ENCODE results near the gene ARHGAP23.

GRCh38 chr17:38507436-38507835, 79.2 kb downstream of the ARHGAP23 start:
- TF ChIP-seq CTCF (conservative IDR thresholded peaks at IDR 0.05 in 1 of 2, IDR thresholded peaks at IDR 0.05 in 1 of 2; ENCODE audit: low read depth in 1 of 2, low read length in 2 of 2) (no peak), EZH2 (IDR thresholded peaks at IDR 0.05; ENCODE audit: low read length, missing control alignments) (no peak)
